HG03565 (cell line): ENCODE results near the gene FGFR3.

Experiments
- ATAC-seq: cut with Tn5 transposase; IDR thresholded peaks from one replicate; pipeline ENCODE4 v1.9.1; 2021; ENCODE audit warnings: mild to moderate bottlenecking, moderate library complexity; ENCODE audit not compliant: unreplicated experiment

The FGFR3 gene

DNA sequence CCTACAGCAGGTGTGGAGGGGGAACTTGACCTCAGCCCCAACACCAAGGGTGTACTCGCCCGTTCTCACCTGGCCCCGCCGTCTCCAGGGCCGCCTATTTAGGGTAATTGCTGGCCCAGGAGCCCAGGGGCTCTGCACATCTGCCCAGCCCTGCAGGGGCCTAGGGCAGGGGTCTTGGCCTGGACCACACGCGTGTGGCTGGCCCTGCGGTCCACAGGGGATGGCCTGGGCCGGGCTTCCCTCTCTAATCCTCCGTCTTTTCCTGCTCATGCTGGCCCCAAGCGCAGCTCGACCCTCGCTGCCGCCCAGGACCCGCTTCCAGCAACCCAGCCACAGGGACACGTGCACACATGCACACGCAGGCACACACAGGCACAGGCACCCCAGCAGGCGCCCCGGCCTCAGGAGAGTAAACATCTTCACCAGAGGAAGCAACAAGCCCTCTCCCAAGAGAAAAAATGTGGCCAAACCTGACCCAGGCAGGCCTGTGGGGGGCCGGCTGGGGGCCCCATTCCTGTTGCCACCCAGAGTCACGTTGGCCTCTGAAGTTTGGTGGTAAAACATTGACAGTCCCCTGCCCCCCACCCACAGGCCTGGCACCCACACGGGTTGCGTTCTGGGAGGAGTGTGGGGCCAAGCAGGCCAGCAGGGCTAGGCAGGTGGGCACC is 24.6 kb upstream of the FGFR3 start:
- ATAC-seq = no peak

DNA sequence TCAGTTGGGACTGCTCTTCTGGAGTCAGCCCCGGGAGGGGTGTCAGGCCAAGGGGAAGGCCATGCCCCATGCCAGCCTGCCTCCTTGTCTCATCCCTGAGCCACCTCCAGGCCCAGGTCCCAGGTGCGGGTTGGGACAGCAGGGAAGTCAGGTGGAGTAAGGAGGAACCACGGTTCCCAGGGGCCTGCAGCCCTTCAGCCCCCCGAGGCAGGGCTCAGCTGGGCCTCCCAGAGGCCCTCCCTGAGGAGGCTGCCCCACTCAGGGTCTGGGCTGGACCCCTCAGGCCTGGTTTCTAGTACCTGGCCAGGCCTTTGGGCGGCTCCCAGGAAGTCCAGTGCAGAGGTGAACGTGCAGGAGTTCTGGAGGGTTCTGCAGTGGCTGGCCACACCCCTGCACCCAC is 23.4 kb upstream of the FGFR3 start:
- no peak for ATAC-seq

DNA sequence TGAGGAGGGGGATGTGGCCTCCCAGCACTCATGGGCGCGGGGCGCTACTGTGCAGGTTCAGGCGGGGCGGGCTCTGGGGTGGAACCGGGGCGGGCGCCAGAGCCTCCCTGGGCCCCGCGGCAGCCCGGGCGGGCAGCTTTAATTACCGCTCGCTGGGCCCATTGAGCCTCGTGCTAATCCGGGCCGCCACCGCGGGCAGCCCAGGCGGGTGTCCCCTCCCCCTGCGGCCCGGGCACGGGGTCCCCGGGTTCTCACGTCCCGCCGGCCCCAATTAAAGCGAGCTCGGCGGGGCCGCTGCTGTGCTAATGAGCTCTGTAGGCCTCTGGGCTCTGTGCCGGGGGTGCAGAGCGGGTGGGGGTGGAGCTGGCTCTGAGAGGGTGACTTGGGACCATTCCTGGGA is 22.8 kb upstream of the FGFR3 start:
- no peak for ATAC-seq

DNA sequence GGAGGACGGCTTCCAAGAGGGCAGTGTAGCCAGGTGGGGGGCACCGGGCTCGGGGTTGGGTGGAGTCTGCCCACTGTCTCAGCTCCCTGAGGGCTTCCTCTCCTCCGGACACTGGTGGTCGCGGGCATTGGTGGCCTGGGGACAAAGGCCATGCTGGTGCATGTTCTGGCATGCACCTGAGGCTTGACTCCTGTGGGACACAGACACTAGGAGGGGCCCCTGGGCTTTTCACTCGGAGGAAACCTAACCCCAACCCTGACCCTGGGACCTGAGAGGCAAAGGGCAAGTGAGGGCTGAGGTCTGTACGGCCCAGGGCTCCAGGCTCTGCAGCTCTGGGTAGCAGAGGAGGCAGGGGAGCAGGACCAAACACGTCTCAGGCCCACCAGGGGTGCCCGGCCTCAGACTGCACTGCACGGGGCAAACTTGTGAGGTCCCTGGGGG is 22.3 kb upstream of the FGFR3 start:
- no peak for ATAC-seq

DNA sequence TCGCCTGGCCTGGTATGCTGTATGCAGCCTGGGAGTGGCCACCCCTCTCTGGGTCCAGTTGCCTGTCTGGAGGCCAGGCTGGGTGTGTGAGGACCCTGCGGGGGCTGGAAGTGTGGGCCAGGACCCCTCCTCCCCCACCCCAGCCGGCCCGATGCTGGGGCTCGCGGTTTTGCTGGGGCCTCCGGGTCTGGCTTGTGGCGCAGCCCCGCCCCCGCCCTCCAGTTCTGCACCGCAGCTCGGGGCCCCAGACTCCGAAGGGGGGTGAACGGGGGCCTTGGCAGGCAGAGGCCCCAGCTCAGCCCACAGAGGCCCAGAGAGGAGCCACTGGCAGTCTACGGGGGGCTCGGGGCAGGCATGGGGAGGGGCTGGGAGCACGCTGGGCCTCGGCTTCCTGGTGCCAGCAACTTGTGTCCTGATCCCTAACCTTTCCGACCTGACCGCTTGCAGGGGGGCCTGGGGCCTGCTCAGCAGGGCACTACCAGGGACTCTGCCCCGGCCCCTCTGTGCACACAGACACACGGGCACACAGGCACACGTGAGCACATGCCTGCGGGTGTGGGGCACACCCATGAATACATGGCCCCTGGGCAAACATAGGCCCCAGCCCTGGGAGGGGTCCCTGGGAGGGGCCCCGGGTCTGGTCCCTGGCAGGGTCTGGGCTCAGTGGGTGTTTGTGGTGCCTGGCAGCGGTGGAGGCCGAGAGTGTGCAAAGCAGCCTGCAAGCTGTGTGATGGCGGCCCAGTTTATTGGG is 21.4 kb upstream of the FGFR3 start:
- no peak for ATAC-seq

DNA sequence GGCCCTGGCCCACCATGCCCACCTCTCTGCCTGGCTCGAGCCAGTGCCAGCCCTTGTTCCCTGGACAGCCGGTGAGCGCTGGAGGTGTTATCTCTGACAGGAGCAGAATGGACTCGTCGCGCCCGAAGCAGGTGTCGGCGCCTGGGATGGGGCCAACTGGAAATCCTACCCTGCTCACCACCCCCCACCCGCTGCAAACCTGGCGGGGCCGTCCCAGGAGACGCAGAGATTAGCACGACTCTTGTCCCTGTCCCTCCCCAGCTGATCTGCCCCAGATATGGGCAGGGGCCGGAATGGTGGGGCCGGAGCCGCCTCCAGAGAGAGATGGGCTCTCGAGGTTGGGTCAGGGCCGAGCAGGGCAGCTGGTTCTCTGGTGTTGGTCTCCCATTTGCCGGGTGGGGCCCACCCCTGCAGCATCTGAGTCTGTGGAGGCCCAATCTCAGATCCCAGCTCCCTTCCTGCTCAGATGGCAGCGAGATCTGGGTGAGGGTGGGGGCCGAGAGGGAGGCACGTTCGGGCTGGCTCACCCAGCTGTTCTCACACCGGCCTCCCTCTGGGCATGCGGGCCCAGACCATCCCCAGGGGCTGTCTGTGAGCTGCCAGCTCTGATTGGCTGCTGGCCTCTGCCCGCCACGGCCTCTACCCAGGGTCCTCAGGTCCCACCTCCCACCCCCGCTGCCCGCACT is 20.1 kb upstream of the FGFR3 start:
- ATAC-seq = no peak

DNA sequence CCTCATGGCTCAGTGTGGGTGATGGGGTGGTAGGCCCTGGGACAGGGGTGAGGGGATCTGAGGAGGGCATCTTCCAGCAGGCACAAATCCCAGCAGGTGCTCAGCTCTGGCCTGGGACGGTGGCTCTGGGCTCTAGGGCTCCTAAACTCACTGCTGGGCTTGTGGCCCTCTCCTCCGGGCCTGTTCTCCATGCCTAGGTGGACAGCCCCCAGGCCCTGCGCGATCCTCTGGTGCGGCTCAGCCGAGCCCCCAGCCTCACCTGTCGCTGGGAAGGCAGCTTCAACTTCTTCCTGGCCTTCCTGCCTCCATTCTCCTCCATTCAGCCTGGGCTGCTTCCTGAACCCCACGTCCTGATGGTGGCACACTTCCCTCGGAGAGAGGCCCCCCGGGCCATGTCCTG is 19.3 kb upstream of the FGFR3 start:
- no peak for ATAC-seq

DNA sequence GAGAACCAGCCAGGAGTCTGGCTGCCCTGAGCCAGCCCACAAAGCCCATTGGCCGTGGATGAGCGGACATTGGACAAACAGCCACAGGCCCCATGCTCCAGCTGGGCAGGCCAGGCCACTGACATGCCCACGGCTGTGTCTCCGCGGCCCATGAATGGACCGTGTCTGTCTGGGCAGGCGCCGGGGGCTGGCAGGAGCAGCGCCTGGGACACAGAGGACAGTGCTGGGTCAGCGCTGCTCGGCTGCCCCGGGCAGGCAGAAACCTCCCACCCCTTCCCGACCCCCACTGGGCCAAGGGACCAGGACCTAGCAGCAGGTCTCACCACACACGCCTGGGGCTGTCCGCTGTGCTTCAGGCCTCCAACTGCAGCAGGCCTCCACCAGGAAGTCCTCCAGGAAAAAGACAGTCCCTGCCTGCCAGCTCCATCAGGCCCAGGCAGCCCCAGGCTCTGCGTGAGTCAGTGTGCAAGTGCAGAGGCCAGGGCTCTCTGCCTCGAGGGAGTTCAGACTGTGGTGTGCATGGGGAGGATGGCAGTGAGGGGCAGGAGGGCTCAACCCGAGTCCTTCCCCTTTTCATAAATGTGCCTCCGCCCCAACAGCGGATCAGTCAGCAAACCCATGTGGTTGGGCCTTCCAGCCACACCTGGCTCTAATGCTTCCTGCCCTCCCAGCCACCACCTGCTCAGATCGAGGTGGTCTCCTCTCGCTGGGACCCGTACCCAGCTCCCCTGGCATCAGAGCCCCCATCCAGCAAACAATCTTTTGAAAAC is 17.2 kb upstream of the FGFR3 start:
- ATAC-seq = no peak

DNA sequence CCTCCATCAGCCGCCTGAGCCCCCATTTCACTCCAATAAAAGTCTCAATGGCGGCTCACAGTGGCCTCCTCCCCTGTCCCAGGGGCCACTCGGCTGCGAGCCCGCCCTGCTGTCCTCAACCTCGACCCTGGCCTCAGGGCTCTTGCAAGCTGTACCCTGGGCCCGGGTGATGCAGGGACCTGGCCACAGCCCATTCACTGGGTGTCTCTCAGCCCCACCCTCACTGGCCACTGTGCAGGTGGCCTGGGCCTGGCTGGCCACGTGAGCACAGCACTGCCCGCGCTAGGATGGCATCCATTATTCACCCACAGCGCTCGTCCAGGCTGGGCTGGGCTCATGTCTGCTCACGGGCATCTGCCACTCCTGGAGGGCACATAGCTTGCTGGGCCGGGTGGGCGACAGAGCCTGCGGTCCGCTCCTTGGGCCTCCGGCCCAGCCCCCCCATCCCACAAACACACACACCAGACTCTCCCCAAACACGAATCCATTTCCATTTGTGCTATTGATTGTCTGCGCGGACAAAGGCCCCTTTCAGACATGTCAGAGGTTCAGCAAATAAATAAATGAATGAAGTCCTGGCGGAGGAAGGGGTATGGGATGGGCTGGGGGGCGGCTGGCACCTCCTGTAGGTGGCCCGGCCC is 16.5 kb upstream of the FGFR3 start:
- no peak for ATAC-seq

DNA sequence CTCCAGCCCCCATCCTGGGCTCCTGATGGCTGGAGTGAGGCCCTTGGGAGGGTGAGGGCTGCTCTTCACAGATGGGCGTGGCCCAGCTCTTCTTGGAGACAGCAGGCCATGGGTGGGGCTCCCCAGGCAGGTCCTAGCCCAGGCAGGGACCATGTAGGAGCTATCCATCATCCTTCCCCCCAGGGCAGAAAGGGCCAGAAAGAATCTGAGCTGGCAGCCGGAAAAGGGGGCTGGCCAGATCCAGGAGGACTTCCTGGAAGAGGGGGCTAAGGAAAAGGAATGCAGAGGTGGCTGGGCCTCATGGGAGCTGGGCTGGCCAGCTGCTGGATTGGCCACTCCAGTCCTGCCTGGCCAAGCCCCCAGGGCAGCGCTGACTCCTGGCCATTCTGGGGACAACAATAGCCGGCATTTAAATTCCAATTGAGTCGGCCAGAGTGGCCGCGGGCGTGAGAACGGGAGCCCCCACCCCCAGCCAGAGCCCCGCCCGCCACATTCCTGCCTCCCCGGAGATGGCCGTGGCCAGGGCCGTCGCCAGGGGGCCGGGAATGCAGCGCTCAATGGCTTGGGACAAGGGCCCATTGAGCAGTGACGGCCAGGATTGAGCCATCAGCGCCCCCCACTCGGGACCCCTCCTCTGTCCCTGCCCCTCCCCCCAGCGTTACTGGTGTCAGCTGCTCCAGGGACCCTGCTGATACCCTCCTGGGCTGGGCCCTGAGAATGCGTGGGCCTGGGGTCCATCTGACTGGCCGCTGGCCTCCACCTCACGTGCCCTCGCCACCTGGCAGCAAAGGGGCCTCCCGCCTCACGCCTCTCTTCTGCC is 15.1 kb upstream of the FGFR3 start:
- no peak for ATAC-seq

DNA sequence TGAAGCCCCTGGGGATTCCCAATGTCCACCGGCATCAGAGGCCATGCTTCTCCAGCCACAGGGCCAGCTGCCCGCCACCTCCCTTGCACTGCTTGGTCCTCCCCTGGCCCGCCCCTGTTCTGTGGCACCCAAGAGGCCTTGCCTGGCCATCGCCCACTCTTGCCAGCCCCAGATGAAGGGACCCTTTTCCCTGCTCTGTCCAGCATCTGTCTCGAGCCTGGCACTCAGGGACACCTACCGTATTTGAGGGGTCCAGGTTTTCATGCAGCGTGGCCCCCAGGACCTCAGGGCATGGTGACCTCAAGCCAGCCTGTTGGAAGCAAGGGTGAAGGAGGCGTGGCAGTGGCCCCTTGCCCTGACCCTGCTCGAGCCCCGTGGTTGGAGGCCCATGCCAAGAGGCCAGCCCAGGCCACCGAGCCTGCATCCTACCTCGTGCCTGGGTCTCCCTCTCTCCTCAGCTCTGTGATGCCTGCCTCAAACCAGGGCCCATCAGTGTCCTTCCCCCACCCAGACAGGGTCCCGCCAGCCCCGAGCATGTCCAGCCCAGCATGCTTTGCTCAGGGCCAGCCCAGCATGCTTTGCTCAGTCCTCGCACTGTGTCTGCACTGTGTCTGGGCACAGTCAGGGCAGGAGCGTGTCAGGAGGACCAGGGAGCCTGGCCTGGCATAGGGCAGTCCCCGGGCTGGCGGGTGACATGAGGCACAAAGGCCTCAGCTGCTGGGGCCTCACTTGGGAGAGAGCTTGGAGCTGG is 14.3 kb upstream of the FGFR3 start:
- no peak for ATAC-seq

DNA sequence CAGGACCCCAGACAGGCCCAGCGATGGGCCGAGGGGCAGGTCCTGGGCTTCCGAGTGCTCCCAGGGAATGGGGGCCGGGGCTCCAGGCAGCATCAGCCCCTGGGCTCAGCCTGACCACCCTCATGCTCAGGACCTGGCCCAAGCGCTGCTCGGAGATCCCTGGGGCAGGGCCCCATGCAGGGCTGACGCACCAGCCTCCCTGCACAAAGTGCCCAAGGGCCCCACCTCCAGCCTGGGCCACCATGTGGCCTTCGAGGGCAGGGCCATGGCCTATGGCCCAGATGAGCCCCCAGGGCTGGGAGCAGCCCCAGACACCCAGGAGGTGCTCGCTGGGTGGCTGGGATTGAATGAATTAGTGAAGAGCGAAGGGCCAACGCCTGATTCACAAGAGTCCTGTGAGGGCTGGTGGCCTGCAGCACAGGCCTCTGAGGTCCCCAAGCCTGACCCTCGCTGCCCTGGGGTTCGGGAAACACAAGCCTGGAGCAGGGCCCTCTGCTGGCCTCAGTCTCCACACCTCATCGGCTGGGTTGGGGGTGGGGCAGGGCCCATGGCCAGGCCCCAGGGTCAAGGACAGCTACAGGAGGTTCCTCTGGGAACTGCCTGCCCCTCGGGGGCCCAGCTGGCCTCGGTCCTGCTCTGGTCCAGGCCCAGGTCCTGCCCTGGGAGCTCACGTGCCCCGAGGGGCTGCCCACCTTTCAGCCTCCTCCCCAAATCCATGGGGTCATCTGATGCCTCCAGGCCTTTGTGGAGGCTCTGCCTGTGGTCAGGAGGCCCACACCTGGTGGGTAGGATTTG is 13.3 kb upstream of the FGFR3 start:
- ATAC-seq = no peak

DNA sequence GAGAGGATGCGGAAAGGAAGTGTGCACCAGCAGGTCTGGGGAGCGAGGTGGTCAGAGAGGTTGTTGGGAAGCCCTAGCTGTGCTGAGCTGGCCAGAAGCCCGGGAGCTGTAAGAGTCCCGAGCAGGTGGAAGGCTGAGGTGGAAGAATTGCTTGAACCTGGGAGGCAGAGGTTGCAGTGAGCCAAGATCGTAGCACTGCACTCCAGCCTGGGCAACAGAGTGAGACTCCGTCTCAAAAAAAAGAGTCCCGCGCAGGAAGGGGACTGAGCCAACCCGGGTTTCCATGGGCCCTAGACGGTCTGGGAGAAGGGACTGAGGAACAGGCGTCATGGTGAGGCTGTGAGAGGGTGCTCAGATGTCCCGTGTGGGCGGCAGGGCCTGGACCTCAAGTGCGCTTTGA is 12.7 kb upstream of the FGFR3 start:
- no peak for ATAC-seq

DNA sequence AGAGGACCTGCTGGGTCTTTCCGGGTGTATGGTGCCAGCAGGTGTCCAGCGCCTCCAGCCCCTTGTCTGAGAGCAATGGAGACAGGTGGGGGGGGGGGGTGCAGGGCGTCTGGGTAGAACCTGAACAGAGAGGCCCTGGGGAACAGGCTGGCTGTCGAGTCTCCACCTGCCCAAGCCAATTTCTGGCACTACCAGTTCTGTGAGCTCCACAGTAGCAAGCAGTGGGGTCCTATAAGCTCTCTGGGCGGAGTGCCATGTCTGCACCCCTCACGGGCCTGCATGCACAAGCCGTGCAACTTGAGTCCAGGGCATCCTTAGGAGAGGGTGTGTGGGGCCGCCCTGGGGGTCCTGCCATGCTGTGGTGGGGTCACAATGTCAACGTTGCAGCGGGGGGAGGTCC is 10.1 kb upstream of the FGFR3 start:
- no peak for ATAC-seq

DNA sequence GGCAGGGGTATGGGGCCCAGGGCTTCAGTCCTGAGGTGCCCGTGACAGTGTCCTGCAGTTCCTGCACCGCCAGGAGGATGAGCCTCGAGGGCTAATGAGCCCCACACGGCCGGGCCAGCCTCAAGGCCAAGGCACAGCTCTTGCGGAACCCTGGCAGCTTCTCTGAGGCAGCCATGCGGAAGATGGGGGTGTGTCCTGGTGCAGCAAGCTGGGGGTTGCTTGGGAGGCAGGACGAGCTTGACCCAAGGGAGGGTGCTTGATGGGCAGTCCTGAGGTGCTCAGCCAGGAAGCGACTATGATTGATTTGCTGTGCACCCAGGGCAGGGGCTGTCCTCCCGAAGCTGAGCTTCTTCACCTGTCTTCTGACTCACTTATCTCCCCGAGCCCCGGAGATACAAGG is 9.1 kb upstream of the FGFR3 start:
- no peak for ATAC-seq

DNA sequence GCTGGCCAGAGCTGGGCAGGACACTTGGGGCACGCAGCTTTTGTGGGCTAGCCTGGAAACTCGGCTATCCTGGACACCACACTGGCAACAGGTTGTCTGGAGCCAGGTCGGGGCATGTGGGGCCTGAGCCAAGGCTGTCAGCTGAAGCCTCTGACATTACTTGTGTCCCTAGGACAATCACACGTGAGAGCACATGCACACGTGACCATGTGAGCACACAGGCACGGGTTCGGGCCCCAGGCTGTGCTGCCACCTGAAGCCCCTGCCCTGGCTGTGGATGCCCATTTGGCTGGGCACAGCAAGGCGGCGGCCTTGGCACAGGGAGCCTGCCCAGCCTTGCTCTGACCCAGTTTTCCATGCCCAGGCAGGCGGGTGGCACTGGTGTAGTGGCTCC is 8.7 kb upstream of the FGFR3 start:
- no peak for ATAC-seq

DNA sequence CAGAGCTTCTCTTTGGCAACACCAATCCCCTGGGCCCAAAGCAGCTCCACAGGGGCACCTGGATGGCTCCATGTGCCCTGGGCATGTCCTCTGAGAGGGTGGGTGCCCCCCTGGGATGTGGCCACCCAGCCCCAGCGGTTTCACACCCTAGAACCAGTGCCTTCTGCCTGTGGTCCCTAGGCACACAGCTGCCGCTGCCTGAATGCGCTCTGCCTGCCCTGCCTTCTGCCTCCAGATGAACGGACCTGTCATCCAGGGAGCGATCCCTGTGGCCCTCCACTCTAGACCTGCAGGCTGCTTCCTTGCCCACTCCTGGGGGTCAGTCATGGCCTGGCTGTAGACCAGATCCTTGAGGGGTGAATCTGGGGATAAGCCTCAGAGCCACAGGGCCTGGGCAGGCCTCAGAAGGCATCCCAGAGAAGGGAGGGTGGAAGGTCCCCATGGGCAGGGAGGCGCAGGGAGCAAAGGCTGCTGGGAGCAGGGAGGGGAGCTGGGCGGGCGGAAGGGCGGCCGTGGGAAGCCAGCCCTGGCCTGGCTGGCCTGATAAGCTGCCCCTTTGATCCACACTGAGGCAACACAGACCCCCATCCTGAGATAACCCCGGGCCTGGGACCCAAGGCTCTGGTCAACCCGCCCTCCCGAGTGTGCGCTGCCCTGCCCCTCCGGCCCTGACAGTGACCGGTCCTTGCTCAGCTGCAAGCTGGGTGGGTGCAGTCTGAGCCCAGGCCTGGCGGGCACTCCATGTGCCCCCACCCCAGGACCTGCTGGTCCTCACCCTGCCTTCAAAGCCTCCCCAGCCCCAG is 8.1 kb upstream of the FGFR3 start:
- ATAC-seq = no peak

DNA sequence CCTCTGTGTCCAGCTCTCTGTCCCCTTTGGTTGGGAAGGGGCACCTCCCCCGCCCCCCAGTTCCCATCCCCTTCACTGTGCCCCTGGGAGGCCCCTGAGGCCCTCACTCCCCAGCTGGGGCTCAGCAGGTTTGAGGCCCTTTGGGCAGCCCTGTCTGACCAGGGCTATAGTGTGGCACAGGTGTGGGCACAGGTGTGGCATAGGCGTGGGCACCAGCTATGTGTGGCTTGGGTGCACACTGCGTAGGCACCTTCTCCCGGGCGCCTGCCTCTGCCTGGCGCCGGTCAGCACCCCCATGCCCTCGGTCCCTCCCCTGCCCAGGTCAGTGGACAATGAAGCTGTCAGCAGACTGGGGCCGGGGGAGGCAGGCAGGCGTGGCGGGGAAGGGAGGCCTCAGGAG is 7.5 kb upstream of the FGFR3 start:
- ATAC-seq = no peak
